ENCODE results near the gene CEACAM6. TPM values are rescaled to one million over a fixed set of nuclear protein-coding genes. Genes with fewer than 3 reads are reported as not detected.
"Not testable (repeated sequence)": the region's sequence is repeated elsewhere in the genome, so short reads cannot be mapped to it uniquely, and the experiment has no call there.

The CEACAM6 gene
- polyA plus RNA-seq, 1 of the 3 experiments (the other 2 are of a cell fraction): not detected

- TF ChIP-seq, protein P1, sequence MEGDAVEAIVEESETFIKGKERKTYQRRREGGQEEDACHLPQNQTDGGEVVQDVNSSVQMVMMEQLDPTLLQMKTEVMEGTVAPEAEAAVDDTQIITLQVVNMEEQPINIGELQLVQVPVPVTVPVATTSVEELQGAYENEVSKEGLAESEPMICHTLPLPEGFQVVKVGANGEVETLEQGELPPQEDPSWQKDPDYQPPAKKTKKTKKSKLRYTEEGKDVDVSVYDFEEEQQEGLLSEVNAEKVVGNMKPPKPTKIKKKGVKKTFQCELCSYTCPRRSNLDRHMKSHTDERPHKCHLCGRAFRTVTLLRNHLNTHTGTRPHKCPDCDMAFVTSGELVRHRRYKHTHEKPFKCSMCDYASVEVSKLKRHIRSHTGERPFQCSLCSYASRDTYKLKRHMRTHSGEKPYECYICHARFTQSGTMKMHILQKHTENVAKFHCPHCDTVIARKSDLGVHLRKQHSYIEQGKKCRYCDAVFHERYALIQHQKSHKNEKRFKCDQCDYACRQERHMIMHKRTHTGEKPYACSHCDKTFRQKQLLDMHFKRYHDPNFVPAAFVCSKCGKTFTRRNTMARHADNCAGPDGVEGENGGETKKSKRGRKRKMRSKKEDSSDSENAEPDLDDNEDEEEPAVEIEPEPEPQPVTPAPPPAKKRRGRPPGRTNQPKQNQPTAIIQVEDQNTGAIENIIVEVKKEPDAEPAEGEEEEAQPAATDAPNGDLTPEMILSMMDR (IDR thresholded peaks at IDR 0.05): peak; percentile 87
- TF ChIP-seq ELF1 (IDR thresholded peaks at IDR 0.05) (no peak), RXRA (IDR thresholded peaks at IDR 0.05; ENCODE audit: borderline replicate concordance, low read depth) (no peak), RAD21 (IDR thresholded peaks at IDR 0.05; ENCODE audit: low read length) (peak; percentile 52), NRF1 (IDR thresholded peaks at IDR 0.05; ENCODE audit: low read depth, low read length) (no peak), NFIC (IDR thresholded peaks at IDR 0.05; ENCODE audit: borderline replicate concordance) (no peak)
These were observed 30.3 kb downstream of the CEACAM6 start (continued) for GRCh38 chr19:41785653-41786052.

GRCh38 chr19:41787055-41787454, 31.7 kb downstream of the CEACAM6 start:
- no peaks in the 10 kb centered on the region for H3K36me3 ChIP-seq (replicated peaks in 1 of 2; ENCODE audit: control insufficient read depth in 1 of 2, insufficient read depth in 2 of 2, low read length in 1 of 2)
- H3K27me3 ChIP-seq (ENCODE audit: insufficient read depth): peaks cover 71% of the 10 kb centered on the region
- H3K9me3 ChIP-seq: no peaks in the 10 kb centered on the region
- no peak overlapping the region for H3K4me2 ChIP-seq
- H3K4me3 ChIP-seq (ENCODE audit: low read depth in 2 of 2, low read length in 1 of 2): no peak overlapping the region
- no peaks in the 10 kb centered on the region for H3K79me2 ChIP-seq (ENCODE audit: insufficient read depth)
- no peak for TF ChIP-seq POLR2AphosphoS5 (IDR thresholded peaks at IDR 0.05; ENCODE audit: low read depth, low read length)
- no peak for TF ChIP-seq MAX (IDR thresholded peaks at IDR 0.05; ENCODE audit: low read depth)
- TF ChIP-seq SMC3 (IDR thresholded peaks at IDR 0.05; ENCODE audit: low read depth, low read length): no peak
- no peak for TF ChIP-seq MEF2A (IDR thresholded peaks at IDR 0.05; ENCODE audit: borderline replicate concordance, low read depth)
- TF ChIP-seq CHD2 (IDR thresholded peaks at IDR 0.05; ENCODE audit: low read length, partially characterized antibody): no peak
- TF ChIP-seq SIN3A (IDR thresholded peaks at IDR 0.05; ENCODE audit: borderline replicate concordance, low read depth, low read length): no peak
- TF ChIP-seq EP300 (IDR thresholded peaks at IDR 0.05; ENCODE audit: borderline replicate concordance in 1 of 2, low read depth in 1 of 2, low read length in 1 of 2): no peak
- TF ChIP-seq, protein P1 (IDR thresholded peaks at IDR 0.05): no peak
- no peak for TF ChIP-seq USF1 (IDR thresholded peaks at IDR 0.05; ENCODE audit: borderline replicate concordance, low read depth)
- no peak for TF ChIP-seq FOXM1 (IDR thresholded peaks at IDR 0.05; ENCODE audit: low read depth)
- TF ChIP-seq GABPA (IDR thresholded peaks at IDR 0.05; ENCODE audit: low read depth): no peak
- no peak for TF ChIP-seq NRF1 (IDR thresholded peaks at IDR 0.05; ENCODE audit: low read depth, low read length)
- TF ChIP-seq NFIC (IDR thresholded peaks at IDR 0.05; ENCODE audit: borderline replicate concordance): no peak
- no peak for TF ChIP-seq ELF1 (IDR thresholded peaks at IDR 0.05)
- no peak for TF ChIP-seq EZH2phosphoT487 (IDR thresholded peaks at IDR 0.05; ENCODE audit: borderline replicate concordance, low read depth)
- no peak for TF ChIP-seq USF2 (IDR thresholded peaks at IDR 0.05; ENCODE audit: borderline replicate concordance, low read depth, low read length)
- no peak for TF ChIP-seq RXRA (IDR thresholded peaks at IDR 0.05; ENCODE audit: borderline replicate concordance, low read depth)
- TF ChIP-seq RAD21 (IDR thresholded peaks at IDR 0.05; ENCODE audit: low read length): no peak
- TF ChIP-seq FOXJ3 (CRISPR knock-in tag; IDR thresholded peaks at IDR 0.05): no peak
- TF ChIP-seq YY1 (IDR thresholded peaks at IDR 0.05; ENCODE audit: low read depth): no peak
- H3K4me1 ChIP-seq (ENCODE audit: control insufficient read depth in 1 of 2, insufficient read depth in 2 of 2, low read depth in 1 of 2, low read length in 1 of 2): no peaks in the 10 kb centered on the region
- H3K9ac ChIP-seq: no peak overlapping the region
- H3K9me2 ChIP-seq: no peaks in the 10 kb centered on the region
- H2AFZ ChIP-seq (ENCODE audit: low read depth): no peak overlapping the region
- no peak overlapping the region for H3K27ac ChIP-seq (ENCODE audit: low read depth in 2 of 2, low read length in 1 of 2)
- ChIA-PET POLR2A (no interaction called here), CTCF (interaction anchor here (0.9 to 4.3 kb wide), 3 partner anchors 12 to 34 kb away, joined by 3 to 21 read pairs (median 4); partner anchors contain the start of gene CEACAM6)
- H3F3A ChIP-seq (replicated peaks; ENCODE audit: insufficient read depth): no peaks in the 10 kb centered on the region
- H4K20me1 ChIP-seq (ENCODE audit: insufficient read depth): no peaks in the 10 kb centered on the region
- 15% methylated on average over 7 of the region's 7 CpGs for WGBS (ENCODE audit: low lambda C conversion rate)
- DNase-seq: no peak

GRCh38 chr19:41788518-41788917, 33.2 kb downstream of the CEACAM6 start:
- H3K36me3 ChIP-seq (replicated peaks in 1 of 2; ENCODE audit: control insufficient read depth in 1 of 2, insufficient read depth in 2 of 2, low read length in 1 of 2); H3K9me3 ChIP-seq; H3K4me3 ChIP-seq (ENCODE audit: low read depth in 2 of 2, low read length in 1 of 2); H3K79me2 ChIP-seq (ENCODE audit: insufficient read depth); H4K20me1 ChIP-seq (ENCODE audit: insufficient read depth); H2AFZ ChIP-seq (ENCODE audit: low read depth); H3K9ac ChIP-seq; H3K27ac ChIP-seq (ENCODE audit: low read depth in 2 of 2, low read length in 1 of 2); H3K4me1 ChIP-seq (ENCODE audit: control insufficient read depth in 1 of 2, insufficient read depth in 2 of 2, low read depth in 1 of 2, low read length in 1 of 2); POLR2A ChIA-PET; H3F3A ChIP-seq (replicated peaks; ENCODE audit: insufficient read depth); CTCF ChIA-PET; DNase-seq; H3K9me2 ChIP-seq; H3K4me2 ChIP-seq: not testable (repeated sequence)
- WGBS (ENCODE audit: low lambda C conversion rate): no CpG with 5 or more reads among the region's 1 CpG
- peaks cover 72% of the 10 kb centered on the region for H3K27me3 ChIP-seq (ENCODE audit: insufficient read depth)

Measured in SK-N-SH (cell line).